Neural cell (in vitro differentiated cells): ENCODE results near the gene FAM171A1. TPM values are rescaled to one million over a fixed set of nuclear protein-coding genes. Genes with fewer than 3 reads are reported as not detected.

Experiments
- H2AFZ ChIP-seq: fragments of 200-600, 300-800 bp; sonication (generic), shearing (Covaris generic); 2 replicates; pipeline ENCODE4 v1.6.0; 2014; ENCODE audit warnings: low read depth, mild to moderate bottlenecking, antibody characterized with exemption, low read length, moderate library complexity
- H3F3A ChIP-seq: fragments of 200-600 bp; shearing (Covaris generic); 2 replicates; pipeline ENCODE4 v1.6.1; 2016; ENCODE audit warnings: mild to moderate bottlenecking, moderate library complexity, mixed read lengths, antibody characterized with exemption, low read length; ENCODE audit not compliant: insufficient read depth, poor library complexity, severe bottlenecking
- H3K27ac ChIP-seq: fragments of 200-600, 300-800 bp; sonication (generic), shearing (Covaris generic); 2 replicates; pipeline ENCODE4 v1.5.1; 2014; ENCODE audit warnings: mild to moderate bottlenecking, low read length, moderate library complexity
- H3K27me3 ChIP-seq: fragments of 300-800, 200-600 bp; sonication (generic), shearing (Covaris generic); 2 replicates; pipeline ENCODE4 v1.6.0; 2014; ENCODE audit warnings: mild to moderate bottlenecking, low read depth, low read length, moderate library complexity; ENCODE audit not compliant: insufficient read depth
- H3K36me3 ChIP-seq: fragments of 300-800, 200-600 bp; sonication (generic), shearing (Covaris generic); 2 replicates; pipeline ENCODE4 v1.5.1; 2014; ENCODE audit warnings: mild to moderate bottlenecking, antibody characterized with exemption, low read length, moderate library complexity; ENCODE audit not compliant: insufficient read depth
- H3K4me2 ChIP-seq: fragments of 300-800, 200-600 bp; sonication (generic), shearing (Covaris generic); 2 replicates; pipeline ENCODE4 v1.6.0; 2014; ENCODE audit warnings: mild to moderate bottlenecking, low read length
- H3K4me3 ChIP-seq: fragments of 300-800, 200-600 bp; sonication (generic), shearing (Covaris generic); 2 replicates; pipeline ENCODE4 v1.5.1; 2014; ENCODE audit warnings: mild to moderate bottlenecking, low read length, moderate library complexity
- H3K79me2 ChIP-seq: fragments of 200-600 bp; shearing (Covaris generic); replicated peaks from 2 replicates; pipeline ENCODE4 v1.6.0; 2014; ENCODE audit warnings: mild to moderate bottlenecking, low read length, moderate library complexity; ENCODE audit not compliant: insufficient read depth
- H3K9ac ChIP-seq: fragments of 300-800, 200-600 bp; sonication (generic), shearing (Covaris generic); 2 replicates; pipeline ENCODE4 v1.6.1; 2016; ENCODE audit warnings: mild to moderate bottlenecking, low read length, mixed read lengths
- H3K9me2 ChIP-seq: fragments of 200-600 bp; shearing (Covaris generic); 2 replicates; pipeline ENCODE4 v1.6.1; 2016; ENCODE audit warnings: mild to moderate bottlenecking, low read length, mixed read lengths; ENCODE audit not compliant: insufficient read depth
- H3K9me3 ChIP-seq: fragments of 200-600, 300-800 bp; sonication (generic), shearing (Covaris generic); 2 replicates; pipeline ENCODE4 v1.6.1; 2016; ENCODE audit warnings: mild to moderate bottlenecking, mixed run types, low read length, moderate library complexity, mixed read lengths
- H4K20me1 ChIP-seq: fragments of 200-600 bp; shearing (Covaris generic); 2 replicates; pipeline ENCODE4 v1.6.1; 2016; ENCODE audit warnings: mild to moderate bottlenecking, mixed run types; ENCODE audit not compliant: insufficient read depth
- CTCF ChIP-seq: fragments of 450-650 bp; IDR thresholded peaks from 2 replicates; pipeline ENCODE4 v1.5.1; 2014; ENCODE audit warnings: antibody characterized with exemption, mild to moderate bottlenecking, moderate library complexity; ENCODE audit not compliant: poor library complexity, severe bottlenecking
- EP300 ChIP-seq: fragments of 450-650 bp; conservative IDR thresholded peaks from 2 replicates; pipeline ENCODE4 v1.6.1; 2014; ENCODE audit warnings: antibody characterized with exemption, mild to moderate bottlenecking, moderate library complexity; ENCODE audit not compliant: poor library complexity, severe bottlenecking
- MXI1 ChIP-seq: fragments of 450-650 bp; conservative IDR thresholded peaks from 2 replicates; pipeline ENCODE4 v1.6.1; 2014; ENCODE audit warnings: antibody characterized with exemption, mild to moderate bottlenecking; ENCODE audit not compliant: poor library complexity, severe bottlenecking
- POLR2AphosphoS5 ChIP-seq: IDR thresholded peaks from 2 replicates; pipeline ENCODE4 v1.6.1; 2012
- RAD21 ChIP-seq: fragments of 450-650 bp; conservative IDR thresholded peaks from 2 replicates; pipeline ENCODE4 v1.6.1; 2014; ENCODE audit warnings: antibody characterized with exemption, mild to moderate bottlenecking, moderate library complexity
- REST ChIP-seq: IDR thresholded peaks from 2 replicates; pipeline ENCODE4 v1.6.1; 2012; ENCODE audit warnings: borderline replicate concordance
- SMC3 ChIP-seq: fragments of 450-650 bp; conservative IDR thresholded peaks from 2 replicates; pipeline ENCODE4 v1.6.1; 2014; ENCODE audit warnings: antibody characterized with exemption, mild to moderate bottlenecking, moderate library complexity; ENCODE audit not compliant: poor library complexity
- polyA plus RNA-seq: library from polyadenylated mRNA; depleted of rRNA; stranded (reverse); fragments of >200 nt; gene quantifications from 2 replicates; pipeline ENCODE4 v1.2.3, GENCODE V29; 2014

The FAM171A1 gene
- polyA plus RNA-seq, 1 donor from 2014 or later, result 28.8 TPM

- peaks cover 6% of the 10 kb centered on the region for H3K36me3 ChIP-seq
- H3K9ac ChIP-seq, result no peak overlapping the region
- no peak overlapping the region for H2AFZ ChIP-seq
- H3K79me2 ChIP-seq, result no peaks in the 10 kb centered on the region
- H3K27me3 ChIP-seq, result no peaks in the 10 kb centered on the region
- H3F3A ChIP-seq, result no peaks in the 10 kb centered on the region
- H3K4me3 ChIP-seq, result no peak overlapping the region
- H3K9me2 ChIP-seq, result no peaks in the 10 kb centered on the region
- H4K20me1 ChIP-seq, result no peaks in the 10 kb centered on the region
- no peak overlapping the region for H3K27ac ChIP-seq
- H3K9me3 ChIP-seq, result no peaks in the 10 kb centered on the region
- H3K4me2 ChIP-seq, result no peak overlapping the region
- TF ChIP-seq EP300 (no peak), CTCF (no peak), SMC3 (no peak), POLR2AphosphoS5 (no peak)
Measured at GRCh38 chr10:15222511-15222910, 148.6 kb downstream of the FAM171A1 start.

GRCh38 chr10:15220445-15220844 is 150.6 kb downstream of the FAM171A1 start:
- Histone ChIP-seq H4K20me1 (no peaks in the 10 kb centered on the region), H3K36me3 (peaks cover 6% of the 10 kb centered on the region), H3K9me3 (no peaks in the 10 kb centered on the region), H3K4me2 (no peak overlapping the region), H3F3A (no peaks in the 10 kb centered on the region), H3K27me3 (no peaks in the 10 kb centered on the region), H2AFZ (no peak overlapping the region), H3K9ac (no peak overlapping the region), H3K4me3 (no peak overlapping the region), H3K79me2 (no peaks in the 10 kb centered on the region), H3K9me2 (no peaks in the 10 kb centered on the region), H3K27ac (no peak overlapping the region)
- no peak for TF ChIP-seq RAD21

- no peaks in the 10 kb centered on the region for H4K20me1 ChIP-seq
- no peak overlapping the region for H3K4me2 ChIP-seq
- no peak overlapping the region for H3K4me3 ChIP-seq
- no peaks in the 10 kb centered on the region for H3K9me3 ChIP-seq
- H3K36me3 ChIP-seq, result peaks cover 16% of the 10 kb centered on the region
- no peaks in the 10 kb centered on the region for H3F3A ChIP-seq
- H3K27me3 ChIP-seq, result no peaks in the 10 kb centered on the region
- no peaks in the 10 kb centered on the region for H3K79me2 ChIP-seq
- no peak for TF ChIP-seq MXI1
- no peak for TF ChIP-seq SMC3
- TF ChIP-seq EP300, result no peak
- TF ChIP-seq REST, result no peak
- H3K9ac ChIP-seq, result no peak overlapping the region
- H2AFZ ChIP-seq, result no peak overlapping the region
- H3K9me2 ChIP-seq, result no peaks in the 10 kb centered on the region
- H3K27ac ChIP-seq, result no peak overlapping the region
Measured at GRCh38 chr10:15216700-15217099, 154.4 kb downstream of the FAM171A1 start.
